OCI-M2 (cell line): ENCODE data around the gene SYT7.

Experiments used
- DNase-seq: peaks from one replicate; lab custom pipeline; 2025; ENCODE audit not compliant: unreplicated experiment; lab: John Stamatoyannopoulos, UW

SYT7 gene

DNA sequence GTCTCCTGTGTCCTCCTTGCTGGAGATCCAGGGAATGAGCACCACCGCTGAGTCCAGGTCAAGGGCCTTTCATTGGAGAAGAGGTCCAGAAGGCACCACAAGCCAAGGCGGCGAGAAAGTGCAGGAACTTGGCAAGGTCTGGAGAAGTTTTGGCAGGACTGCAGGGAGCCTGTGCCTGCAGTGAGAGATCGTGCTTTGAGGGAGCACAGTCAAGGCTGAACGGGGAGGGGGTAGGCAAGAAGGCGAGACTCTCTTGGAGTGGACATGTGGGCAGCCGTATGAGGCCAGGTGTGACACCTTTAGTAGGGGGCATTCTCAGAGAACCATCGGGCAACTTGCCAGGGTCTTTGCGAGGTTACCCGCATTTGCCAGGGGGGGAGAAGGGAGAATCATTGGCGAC lies 41.9 kb downstream of the SYT7 start:
- no peak for DNase-seq

DNA sequence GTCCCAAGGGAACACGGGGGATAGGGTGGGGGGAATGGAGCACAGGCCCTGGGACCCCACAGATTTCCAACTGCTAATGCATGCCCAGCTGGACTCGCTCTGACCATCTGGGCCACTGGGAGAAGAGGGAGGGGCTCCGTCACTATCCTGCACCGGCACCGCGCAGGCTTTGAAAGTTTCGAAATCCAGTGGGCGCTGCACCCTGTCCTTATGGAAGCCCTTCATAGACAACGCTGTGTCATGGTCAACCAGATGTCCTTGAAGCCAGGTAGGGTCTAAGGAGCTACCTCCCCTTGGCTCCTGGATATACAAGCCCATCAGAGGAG lies 42.3 kb downstream of the SYT7 start:
- no peak for DNase-seq

DNA sequence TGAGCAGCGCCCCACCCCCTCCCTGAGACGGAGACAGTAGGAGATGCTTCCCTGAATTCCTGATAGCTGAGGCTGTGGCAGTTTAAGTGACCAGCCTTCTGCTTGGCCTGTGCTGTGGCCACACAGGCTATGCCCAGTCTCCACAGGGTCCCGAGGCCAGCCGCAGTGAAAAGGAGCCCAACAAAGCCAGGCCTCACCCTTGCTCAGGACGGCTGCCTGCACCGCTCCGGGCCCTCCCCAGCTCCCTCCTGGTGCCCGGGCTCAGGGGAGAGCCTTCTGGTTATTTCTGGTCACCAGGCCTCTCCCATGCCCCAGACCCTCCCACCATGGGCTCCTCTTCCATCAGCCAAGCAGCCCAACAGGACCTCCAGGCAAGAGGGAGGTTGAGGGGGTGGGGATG lies 43.5 kb downstream of the SYT7 start:
- DNase-seq, result no peak

DNA sequence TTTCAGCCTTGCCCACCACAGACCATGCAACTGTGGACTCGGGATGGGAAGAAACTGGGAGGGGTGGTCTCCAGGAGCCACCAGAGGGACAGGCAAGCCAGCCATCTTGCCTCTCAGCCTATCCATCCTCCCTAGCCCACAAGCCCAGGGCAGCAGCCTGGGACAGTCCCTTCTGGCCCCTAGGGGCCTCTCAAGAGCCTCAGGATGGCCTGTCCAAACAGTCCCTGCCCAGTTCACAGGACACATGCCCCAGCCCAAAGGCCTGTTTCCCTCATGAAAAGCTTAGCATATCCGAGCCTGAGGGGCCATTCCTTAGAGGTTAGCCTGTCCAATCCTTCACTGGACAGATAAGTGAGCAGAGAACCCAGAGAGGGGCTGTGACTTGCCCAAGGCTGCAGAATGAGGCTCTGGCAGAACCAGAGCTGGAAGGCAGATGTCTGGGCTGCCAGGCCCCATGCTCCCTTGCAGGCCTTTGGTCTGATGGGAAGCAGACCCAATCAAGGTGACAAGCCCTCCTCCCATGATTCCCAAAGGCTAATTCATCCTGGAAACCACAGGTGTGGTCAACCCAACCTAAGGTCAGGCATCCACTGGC lies 44.1 kb downstream of the SYT7 start:
- no peak for DNase-seq

DNA sequence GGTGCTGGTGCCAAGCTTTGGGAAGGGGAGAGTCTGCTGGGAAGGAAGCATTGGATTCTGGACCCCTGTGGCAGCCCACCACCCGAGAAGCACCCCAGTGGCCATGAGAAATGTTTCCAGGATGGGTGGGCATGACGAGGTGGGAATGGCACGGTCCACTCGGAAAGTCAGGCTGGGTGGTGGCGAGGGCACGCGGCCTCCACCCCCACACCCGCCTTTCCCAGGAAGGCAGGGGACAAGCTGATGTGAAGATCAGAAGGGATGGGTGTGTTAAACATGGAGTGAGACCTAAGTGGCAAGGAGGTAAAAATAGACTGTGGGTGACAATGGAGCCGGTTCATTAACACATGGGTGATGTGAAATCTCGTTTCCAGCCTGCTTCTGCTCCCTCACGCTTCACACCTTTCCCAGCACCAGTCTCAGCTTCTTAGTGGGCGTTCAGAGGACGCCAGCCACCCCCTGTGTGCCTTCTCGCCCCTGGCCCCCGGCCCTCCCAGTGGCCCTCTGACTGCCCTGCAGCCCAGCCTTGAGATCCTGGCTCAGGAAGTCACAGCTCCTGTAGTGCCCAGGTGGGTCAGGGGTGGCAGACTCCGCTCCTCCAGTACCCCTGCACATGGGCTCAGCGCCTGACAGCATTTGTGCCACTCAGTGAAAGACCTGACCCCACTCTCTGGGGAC lies 44.7 kb downstream of the SYT7 start:
- no peak for DNase-seq

DNA sequence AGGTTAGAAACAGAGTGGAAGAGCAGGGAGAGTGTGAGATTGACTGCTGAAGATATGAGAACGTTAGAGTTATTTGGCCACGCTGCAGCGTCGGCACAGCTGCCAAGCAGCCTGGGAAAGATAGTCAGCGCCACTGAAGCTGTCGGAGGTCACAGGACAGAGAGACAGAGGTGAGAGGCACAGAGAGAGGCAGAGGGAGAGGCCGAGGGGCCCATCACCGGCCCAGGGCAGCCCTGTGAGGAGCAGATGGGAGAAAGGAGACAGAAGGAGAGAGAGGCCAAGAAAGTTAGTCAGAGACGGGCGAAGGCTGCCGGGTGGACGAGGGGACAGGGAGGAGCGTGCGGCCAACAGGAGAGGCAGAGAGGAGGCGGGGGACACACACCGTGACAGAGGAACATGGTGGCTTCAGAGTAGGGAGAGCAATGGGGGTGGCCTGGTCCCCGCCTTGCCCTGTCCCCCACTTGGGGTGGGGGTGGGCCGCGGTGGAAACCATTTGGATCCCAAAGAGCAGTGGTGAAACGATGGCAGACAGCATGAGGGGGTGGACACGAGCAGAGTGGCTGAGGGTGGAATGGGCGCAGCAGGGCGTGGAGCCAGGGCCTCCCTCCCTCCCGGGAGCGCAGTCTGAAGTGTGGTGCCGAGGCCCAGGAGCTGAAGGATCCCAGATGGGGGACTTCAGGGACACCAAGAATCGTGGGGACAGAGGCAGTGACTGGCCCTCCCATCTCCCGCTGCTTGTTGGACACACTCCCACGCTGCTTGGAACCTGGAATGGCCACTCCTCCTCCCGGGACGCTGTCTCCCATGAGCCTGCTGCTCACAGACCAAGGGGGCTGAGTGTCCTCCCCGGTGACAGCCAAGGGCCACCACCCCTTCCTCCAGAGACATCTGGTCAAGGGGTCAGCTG lies 45.7 kb downstream of the SYT7 start:
- no peak for DNase-seq

DNA sequence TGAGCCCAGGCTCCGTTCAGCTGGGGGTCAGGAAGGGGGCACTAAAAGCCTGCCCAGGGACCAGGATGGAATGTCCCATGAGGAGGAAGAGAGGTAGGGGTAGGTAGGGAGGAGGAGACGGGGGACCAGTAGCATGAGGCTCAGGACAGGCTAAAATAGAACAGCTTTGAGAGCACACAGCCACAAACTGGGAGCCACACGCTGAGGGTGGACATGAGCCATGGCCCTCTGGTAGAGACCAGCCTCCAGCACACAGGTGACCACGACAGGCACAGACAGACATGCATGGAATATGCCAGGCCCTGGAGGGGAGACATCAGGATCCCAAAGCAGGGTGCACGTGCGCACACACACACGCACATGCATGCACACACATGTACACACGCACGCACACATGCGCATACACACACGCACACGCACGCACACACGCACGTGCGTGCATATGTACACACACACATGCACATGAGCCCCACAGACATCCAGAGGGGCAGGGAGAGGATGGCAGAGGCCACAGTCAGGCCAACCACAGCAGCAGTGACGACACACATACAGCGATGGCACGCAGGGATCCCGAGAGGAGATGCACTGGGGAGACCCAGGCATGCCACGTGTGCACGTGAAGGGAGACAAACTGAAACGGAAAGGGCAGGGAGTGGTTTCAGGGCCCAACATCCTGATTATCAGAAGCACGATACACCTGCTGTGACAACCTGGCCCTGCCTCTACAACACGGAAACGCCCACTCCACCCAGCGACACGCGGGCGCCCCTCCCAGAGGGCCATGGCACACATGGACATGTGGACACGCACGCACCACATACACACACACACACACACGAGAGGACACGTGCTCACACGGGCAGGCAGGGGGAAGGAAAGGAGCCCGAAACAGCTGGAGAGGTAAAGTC lies 46.6 kb downstream of the SYT7 start:
- no peak for DNase-seq

DNA sequence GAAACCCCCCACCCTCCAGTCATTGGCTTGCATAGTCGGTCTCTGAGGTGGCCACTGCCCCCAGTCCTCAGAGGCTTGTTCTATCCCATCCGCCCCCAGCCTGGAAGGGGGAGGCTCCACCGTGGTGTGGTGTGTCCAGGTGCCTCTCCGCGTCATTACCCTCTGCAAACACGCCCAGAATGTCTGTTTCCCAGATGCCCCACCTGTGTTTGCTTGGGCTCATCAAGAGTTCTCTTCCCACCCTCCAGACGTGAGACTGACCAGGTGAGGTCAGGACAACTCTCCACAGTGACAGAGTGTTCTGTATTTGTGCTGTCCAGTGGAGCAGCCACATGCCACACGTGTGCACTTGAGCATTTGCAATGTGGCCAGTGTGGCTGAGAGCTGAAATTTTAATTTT lies 47.5 kb downstream of the SYT7 start:
- no peak for DNase-seq

DNA sequence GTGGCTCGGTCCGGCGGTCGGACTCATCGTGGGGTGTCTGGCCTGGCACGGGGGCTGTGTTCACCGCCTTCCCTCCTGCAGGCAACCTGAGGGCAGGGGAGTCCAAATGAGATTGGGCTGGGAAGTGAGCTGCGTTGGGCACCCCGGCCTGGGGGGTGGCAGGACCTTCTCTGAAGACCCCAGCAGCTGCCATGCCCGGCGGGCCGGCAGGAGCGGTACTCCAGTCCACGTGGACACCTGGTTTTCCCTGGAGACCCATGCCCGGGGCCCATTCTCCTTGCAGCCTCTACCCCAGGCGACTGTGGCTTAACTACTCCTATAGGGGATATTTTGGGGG lies 47.9 kb downstream of the SYT7 start:
- no peak for DNase-seq

DNA sequence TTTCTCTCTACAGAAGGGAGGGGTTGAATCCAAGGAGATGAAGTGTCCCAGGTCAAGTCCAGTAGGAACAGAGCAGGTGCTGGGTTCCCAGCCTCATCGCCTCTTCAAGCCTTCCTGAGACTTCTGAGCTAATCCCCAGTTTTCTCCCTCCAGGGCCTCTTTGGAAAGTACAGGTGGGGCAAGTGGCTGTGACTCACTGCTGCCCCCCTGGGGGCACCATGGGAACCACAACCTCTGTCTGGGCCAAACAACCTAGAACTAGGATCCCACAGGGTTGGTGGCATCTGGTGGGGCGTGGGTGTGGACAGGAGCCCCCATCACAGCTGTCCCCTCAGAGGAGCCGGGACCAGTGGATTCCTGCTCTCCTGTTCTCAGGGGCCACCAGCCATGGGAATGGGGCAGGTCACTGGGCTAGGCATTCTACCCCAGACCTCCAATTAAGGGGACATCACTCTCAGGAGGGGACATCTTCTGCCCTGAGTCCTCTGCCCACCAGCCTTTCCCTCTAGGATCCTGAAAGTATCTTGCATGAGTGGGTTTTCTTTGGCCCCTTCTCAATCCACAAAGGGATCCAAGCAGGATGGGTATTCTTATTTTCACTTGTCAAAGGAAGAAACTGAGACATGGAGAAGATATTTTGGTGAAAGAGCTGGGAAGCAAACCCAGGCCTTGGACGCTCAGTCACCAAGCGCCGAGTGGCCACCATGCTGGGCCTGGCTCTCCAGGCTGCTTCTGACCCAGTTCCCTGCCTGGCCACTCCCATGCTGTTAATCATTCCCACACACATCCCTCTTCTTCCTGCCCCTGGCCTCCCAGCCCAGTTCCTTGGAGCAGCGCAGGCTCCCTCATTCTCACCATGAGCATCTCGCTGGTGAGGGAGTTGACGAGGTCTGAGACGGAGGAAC lies 48.5 kb downstream of the SYT7 start:
- no peak for DNase-seq

DNA sequence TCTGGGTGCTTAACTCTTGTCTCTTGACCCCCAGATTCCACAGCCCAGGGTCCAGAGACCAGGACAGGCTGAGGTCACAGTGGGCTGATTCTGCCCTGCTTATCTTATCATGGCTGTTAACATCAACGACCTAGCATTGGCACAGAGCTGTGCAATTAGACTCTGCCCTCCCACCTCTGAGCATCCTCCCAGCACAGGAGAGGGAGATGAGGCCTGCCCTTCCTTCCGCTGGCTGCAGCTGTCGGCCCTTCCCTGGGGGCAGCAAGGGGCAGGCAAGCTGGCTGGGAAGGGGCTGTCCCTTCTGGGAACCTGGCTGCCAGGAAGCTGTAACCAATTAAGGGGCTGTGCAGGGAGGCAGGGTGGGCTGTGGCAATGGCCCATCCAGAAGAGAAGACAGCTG lies 49.8 kb downstream of the SYT7 start:
- no peak for DNase-seq

DNA sequence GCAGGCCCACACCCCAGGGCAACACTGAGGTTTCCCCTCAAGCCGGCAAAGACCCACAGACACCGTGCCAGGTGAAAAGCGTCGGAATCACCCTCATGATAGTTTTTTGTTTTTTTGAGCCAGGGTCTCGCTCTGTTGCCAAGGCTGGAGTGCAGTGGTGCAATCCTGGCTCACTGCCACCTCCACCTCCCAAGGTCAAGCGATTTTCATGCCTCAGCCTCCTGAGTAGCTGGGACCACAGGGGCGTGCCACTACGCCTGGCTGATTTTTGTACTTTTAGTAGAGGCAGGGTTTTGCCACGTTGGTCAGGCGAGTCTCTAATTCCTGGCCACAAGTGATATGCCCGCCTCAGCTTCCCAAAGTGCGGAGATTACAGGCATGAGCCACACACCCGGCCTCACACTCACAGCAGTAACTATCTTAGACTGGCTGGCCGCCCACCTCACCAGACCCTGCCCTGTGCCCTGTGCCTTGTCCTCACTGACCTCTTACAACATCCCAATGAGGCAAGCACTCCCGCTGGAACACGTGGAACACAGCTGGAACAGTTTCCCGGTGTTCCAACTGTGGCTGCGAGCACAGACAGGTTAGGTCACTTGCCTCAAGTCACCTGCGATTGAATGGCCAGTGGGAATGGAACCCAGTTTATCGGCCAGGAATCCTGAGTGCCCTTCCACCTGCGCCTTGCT lies 51.2 kb downstream of the SYT7 start:
- no peak for DNase-seq

DNA sequence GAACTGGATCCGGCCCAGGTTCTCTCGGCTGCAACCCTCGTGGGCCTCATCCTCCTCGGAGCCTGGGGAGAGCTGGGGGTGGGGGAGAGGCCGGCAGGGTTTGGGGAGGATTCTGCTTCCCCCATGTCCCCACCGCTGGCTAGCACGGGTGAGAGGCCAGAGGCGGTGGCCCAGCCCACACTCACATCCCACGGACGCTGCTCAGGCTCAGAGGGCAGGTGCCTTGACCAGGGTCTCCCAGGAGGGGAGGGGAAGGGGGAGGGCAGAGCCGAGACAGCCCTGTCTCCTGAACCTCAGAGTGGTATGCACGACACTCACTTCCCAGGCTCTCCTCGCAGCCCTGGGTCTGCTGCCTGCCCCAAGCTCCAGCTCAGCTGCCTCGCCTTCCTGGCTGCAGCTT lies 52.8 kb downstream of the SYT7 start:
- DNase-seq, result no peak

DNA sequence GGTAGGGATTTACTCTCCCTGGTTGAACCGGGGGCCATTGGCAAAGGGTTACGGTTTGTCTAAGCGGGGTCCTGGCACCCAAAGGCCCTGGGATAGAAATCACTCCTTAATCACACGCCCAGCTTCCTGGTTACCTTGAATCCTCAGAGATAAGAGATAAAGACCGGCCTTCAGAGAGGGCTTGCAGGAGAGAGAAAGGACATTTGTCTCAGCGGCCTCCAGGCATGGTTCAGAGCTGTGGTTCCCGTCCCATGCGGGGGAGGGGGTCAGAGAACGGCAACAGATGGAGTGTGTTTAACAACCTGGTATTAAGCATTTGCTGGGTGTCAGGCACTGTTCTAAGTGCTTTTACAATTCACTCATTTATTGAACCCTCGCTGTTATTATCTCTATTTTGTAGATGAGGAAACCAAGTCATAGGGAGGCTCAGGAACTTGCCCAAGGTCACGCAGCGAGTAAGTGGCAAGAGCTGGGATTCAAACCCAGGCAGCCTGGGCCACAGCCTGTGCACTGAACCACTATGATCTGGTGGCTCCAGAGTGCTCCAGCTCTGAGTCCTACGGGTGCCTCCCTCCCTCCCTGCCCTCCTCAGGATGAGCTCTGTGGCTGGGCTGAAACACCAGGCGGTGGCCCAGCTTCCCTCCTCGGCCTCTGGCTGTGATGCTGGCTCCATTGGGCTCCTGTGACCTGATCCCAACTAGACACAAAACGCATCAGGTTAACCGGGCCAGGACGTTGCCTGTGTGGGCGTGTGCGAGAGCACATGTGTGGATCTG lies 53.7 kb downstream of the SYT7 start:
- DNase-seq, result no peak

DNA sequence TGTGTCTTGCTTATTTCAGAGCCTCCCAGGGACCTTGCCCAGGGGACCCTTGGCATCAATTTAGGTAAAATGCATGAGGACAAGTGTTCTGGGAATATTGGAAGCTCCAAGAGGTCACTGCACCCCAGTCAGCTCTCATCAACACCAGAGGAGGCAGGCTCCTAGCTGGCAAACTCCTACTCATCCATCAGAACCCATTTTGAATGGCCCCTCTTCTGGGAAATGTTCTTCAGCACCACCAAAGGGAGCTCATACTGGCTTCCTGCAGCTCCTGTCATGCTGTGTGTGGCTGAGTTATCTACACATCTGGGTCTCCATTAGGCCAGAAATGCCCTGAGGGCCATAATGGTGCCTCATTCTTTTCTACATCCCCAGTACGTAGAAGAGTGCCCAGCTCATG lies 54.6 kb downstream of the SYT7 start:
- no peak for DNase-seq

DNA sequence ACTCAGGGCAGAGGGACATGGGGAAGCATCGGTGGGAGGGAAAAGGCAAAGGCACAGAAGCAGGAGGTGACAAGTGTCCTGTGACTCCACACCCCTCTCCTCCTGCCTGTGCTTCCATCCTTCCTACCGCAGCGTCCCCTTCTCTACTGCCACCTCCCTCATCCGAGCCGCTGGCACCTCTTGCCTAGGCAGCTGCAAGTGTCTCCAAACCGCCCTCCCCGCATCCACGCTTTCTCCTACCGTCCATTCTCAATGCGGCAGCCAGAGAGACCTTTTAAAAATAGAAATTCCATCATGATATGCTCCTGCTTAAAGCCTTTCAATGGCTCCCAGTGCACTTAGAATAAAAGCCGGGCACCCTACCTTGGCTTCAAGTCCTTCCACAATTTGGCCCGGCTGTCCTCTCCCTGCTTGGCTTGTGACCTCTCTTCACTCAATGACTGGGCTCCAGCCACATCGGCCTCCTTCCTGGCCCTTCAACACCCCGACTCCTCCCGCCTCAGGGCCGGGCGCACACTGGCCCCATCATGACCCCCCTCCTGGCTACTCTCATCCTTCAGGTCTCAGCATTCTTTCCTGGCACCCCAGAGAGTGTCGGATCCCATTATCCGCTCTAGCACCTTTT lies 55.8 kb downstream of the SYT7 start:
- no peak for DNase-seq

DNA sequence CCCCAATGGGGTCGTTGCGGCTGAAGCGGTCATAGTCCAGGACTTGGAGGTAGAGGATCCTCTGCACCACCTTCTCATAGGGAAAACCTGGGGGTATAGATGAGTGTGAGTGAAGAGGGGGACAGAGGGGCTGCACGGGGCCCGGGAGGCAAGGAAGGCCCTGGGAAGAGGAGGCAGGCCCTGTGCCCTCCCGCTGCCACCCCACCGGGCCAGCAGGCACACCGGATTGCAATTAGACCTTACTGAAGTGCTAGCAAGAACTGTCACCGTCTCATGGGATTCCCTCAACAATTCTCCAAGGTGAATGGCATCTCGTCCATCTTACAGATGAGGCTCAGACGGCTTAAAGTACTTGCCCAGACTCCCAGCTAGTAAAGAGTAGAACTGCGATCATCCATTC lies 56.4 kb downstream of the SYT7 start:
- no peak for DNase-seq

DNA sequence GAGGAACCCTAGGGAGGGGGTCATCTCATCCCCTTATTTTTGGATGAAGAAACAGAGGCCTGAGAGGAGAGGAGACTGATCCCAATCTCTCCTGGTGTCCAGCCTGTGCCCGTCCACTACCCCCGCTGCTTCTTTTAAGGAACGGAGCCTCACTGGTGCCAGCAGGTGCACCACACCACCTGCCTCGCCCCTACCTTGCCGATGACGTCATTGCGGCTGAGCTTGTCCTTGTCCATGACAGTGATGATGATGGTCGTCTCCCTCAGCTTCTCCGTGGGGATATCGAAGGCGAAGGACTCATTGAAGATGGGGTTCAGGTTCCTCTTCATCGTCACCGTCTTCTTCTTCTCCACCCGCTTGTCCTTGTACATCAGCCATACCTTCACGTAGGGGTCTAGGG lies 58.0 kb downstream of the SYT7 start:
- no peak for DNase-seq
